ENCODE measurements around the gene C1orf141.

DNA sequence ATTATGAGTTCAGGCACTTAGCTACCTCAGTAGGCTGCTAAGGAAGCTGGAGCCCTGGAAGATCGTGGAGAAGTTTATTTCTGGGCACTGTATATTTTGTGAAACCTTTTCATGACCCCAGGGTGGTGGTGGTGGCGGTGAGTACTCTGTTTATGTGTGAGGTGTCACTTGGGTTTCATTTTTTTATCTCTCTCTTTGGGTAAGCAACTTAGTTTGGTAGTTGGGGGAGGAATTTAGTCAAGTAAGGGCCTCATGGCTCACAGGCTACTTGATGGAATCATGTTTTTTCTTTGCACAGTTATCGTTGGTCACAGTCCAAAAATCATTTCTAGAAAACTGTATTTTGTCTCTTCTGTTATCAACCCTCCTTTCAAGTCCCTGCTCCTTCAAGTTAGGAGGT is 33.9 kb downstream of the C1orf141 start:
- TF ChIP-seq CTCF (optimal IDR thresholded peaks at IDR 0.05 in 1 of 3, IDR thresholded peaks at IDR 0.05 in 1 of 3, conservative IDR thresholded peaks at IDR 0.05 in 1 of 3; ENCODE audit: extremely low read depth in 1 of 3, insufficient read depth in 2 of 3, low read length in 3 of 3): no peak
- TF ChIP-seq EZH2 (IDR thresholded peaks at IDR 0.05; ENCODE audit: low read length): no peak
